Measurements from ENCODE around the gene ZNF33A. TPM values are rescaled to one million over a fixed set of nuclear protein-coding genes. Genes with fewer than 3 reads are reported as not detected.
"Not testable (repeated sequence)": the region's sequence is repeated elsewhere in the genome, so short reads cannot be mapped to it uniquely, and the experiment has no call there.

ZNF33A gene
- 10 to 100 TPM; 26.6 to 51.4 (median 39.0) TPM for polyA plus RNA-seq (ENCODE audit: insufficient read depth in 1 of 5, insufficient read length in 5 of 5, low replicate concordance in 1 of 5)
- long read RNA-seq, donor 1, full-length matches to known transcripts, result 7 of 7 reads
- long read RNA-seq, donor 1, partial matches to known transcripts, result 0 of 7 reads
- long read RNA-seq, donor 1, other reads (novel, unspliced or antisense), result 0 of 7 reads
- long read RNA-seq, donor 2, full-length matches to known transcripts, result 2 of 2 reads
- long read RNA-seq, donor 2, partial matches to known transcripts, result 0 of 2 reads
- long read RNA-seq, donor 2, other reads (novel, unspliced or antisense), result 0 of 2 reads
- long read RNA-seq, donor 3, full-length matches to known transcripts, result 3 of 3 reads
- long read RNA-seq, donor 3, partial matches to known transcripts, result 0 of 3 reads
- long read RNA-seq, donor 3, other reads (novel, unspliced or antisense), result 0 of 3 reads
- long read RNA-seq, donor 4, full-length matches to known transcripts, result 6 of 6 reads
- long read RNA-seq, donor 4, partial matches to known transcripts, result 0 of 6 reads
- long read RNA-seq, donor 4, other reads (novel, unspliced or antisense), result 0 of 6 reads
- long read RNA-seq, donor 5, full-length matches to known transcripts, result 8 of 8 reads
- long read RNA-seq, donor 5, partial matches to known transcripts, result 0 of 8 reads
- long read RNA-seq, donor 5, other reads (novel, unspliced or antisense), result 0 of 8 reads
- long read RNA-seq, donor 6, full-length matches to known transcripts, result 7 of 16 reads
- long read RNA-seq, donor 6, partial matches to known transcripts, result 9 of 16 reads
- long read RNA-seq, donor 6, other reads (novel, unspliced or antisense), result 0 of 16 reads
- long read RNA-seq, donor 7, full-length matches to known transcripts, result 11 of 11 reads
- long read RNA-seq, donor 7, partial matches to known transcripts, result 0 of 11 reads
- long read RNA-seq, donor 7, other reads (novel, unspliced or antisense), result 0 of 11 reads
- long read RNA-seq, donor 8, full-length matches to known transcripts, result 5 of 5 reads
- long read RNA-seq, donor 8, partial matches to known transcripts, result 0 of 5 reads
- long read RNA-seq, donor 8, other reads (novel, unspliced or antisense), result 0 of 5 reads

DNA sequence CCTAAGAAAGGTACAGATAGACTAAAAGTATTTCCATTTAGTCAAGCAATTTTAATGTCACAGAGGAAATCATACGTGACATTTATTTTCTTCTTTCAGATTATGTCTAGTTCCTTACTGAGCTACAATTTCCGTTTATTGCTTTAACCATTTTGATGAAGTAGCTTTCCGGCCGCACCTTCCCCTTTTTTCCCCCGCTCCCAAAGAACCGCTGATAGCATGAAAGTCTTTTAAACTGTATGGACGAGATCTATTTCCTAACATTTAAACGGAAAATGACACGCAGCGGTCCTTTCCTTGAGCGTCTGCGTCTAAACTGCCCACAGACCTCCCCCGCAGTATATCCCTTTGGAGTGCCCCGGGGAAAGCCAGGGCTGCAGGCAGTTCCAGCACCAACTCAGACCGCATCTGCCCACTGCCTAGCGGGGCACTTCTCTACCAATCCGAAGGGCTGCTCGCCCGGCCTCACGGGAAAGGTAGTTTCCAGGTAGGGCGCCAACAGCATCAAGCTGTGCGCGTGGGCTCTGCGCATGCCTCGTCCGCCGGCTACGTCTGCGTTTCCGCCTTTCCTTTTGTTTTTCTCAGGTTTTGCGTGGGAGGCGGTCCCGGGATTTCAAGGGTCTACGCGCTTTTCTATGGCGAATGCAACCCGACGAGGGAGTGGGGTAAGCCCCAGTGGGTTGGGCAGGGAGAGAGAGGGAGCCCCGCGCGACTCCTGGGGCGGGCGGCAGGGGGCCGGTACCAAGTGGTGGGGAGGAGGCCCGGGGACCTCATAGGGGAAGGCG lies at the start of gene ZNF33A:
Gene ZNF33A (plus strand): TSS at position 557 of the 785 bp plus-strand sequence. CDS start 1,667 bp downstream, outside the sequence.
- peak; percentile 88 to 90 for DNase-seq

DNA sequence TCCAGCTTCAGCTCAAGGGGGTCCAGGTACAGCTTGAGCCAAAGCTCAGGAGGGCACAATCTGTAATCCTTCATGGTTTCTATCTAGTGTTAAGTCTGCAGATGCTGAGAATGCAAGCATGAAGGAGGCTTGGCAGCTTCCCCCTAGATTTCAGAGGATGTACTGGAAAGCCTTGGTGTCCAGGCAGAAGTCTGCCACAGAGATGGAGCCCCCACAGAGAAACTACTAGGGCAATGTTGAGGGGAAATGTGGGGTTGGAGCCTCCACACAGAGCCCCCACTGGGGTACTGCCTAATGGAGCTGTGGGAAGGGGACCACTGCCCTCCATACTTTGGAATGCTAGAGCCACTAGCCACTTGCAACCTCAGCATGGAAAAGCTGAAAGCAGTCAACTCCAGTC lies 45.5 kb upstream of the ZNF33A start:
- no peak for DNase-seq

GRCh38 chr10:37972396-37972795 lies 38.1 kb upstream of the ZNF33A start:
- DNase-seq, result no peak

GRCh38 chr10:37975401-37975991 lies 35.0 kb upstream of the ZNF33A start:
- peak; percentile 4 to 31 for DNase-seq

DNA sequence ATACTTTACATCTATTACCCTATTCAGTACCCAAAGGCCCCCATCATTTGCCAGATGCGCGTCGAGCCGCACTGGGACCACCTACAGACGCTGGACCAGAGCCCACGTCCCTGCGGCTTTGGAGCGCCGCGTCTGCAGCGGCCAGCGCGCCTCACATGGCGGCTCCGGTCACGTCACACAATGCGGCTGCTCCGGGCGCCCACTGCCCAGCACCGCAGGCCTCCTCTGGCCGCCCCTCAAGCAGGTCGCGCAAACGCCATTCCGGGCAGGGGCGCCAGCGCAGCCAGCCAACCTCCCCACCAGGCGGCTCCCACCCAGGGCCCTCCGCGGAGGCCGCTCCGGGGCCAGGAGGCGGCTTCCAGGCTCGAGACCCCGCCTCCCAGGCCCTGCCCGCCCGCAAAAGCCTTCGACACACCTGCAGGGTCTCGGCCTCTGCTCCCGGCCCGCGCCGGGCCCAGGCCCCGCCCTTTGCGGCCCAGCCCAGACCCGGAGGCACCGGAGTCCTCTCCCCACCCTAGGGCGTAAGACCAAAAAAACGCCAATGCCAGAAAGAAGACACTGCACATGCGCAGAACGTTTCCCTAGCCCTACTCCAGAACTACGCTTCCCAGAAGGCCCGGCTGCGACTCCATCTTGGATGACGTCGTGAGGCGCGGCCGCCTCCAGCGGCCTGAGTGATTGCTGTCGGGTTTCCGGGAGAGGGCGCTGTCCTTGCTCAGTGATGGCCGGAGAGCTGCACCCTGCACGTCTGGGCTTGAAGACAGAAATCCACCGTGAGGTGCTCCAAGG lies 34.2 kb upstream of the ZNF33A start, which contains the start of gene ZNF25:
Gene ZNF25 (minus strand): TSS at position 557 of the 789 bp plus-strand sequence. CDS start 4,925 bp downstream, outside the sequence.
- peak; percentile 99 for DNase-seq

DNA sequence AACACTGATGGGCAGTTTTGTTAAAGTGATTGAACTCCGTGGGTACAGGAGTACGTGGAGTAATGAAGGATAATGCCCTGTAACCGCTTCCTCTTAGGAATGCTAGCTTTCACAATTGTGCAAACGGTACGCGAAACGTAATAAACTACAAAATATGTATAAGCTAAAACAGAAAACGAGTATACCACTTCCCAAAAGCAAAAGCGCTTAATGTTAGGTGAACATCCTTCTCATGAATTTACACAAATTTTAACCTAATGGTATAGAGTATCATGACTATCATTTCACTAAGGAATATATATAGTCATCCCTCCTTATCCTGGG lies 33.6 kb upstream of the ZNF33A start:
- no peak for DNase-seq

- no peak for DNase-seq
Measured at GRCh38 chr10:37991655-37992054, 18.8 kb upstream of the ZNF33A start.

DNA sequence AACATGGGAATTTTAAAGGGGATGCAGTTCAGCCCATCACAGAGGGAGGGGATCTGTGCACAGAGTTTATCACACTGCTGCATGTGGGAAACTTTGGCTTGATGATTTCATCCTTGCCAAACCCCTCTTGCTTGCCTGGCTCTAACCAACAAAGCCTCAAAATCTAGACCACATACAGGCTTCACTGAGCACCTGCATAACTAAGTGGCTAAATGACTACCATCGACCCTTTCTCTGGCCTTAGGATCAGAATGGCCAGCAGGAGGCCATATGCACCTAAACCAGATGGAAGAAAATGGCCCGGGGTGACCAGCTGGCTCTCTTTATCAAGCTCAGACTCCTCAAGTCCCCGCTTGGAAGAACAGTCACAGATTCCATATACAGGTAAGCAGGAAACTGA lies 18.4 kb upstream of the ZNF33A start:
- DNase-seq, result no peak

GRCh38 chr10:37998920-37999319 lies 11.6 kb upstream of the ZNF33A start:
- DNase-seq, result not testable (repeated sequence)

GRCh38 chr10:38000474-38000873 lies 10.0 kb upstream of the ZNF33A start:
- DNase-seq, result not testable (repeated sequence)

DNA sequence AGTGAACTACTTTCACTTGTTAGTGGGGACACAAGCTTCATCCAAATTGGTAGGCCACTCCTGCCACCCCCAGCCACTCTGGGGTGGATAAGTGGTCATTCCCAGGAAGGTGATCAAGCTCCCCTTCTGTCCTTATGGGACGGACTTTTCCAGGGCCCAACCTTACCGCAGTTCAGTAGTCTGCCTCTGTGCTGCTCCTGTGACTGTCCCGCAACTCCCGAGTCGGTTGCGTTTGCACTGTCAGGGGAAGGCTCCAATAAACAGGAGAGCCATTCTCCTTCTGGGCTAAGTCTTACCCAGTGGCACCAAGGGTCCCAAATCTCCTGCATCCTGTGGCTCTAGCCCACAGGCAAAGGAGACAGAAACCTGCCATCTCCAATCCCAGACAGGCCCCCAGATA lies 7.4 kb upstream of the ZNF33A start:
- DNase-seq, result no peak

DNA sequence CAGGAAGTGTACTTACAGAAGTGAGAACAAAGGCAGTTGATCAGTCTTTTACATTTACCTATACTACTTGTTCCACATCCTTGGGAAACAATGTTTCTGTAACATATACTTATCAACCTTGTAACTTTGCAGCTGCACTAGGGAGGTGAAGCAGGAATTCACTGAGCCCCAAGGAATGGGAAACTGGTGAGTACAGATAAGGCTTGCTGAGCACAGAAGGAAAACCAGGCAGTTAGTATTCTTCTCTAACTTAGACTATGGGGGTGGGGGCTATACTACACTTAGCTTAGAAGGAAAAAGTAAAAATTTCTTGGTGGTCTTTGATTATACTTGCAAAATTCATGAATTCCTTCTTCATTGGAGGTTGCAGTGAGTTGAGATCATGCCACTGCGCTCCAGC lies 6.9 kb upstream of the ZNF33A start:
- DNase-seq, result no peak

GRCh38 chr10:38007551-38007950 lies 2.9 kb upstream of the ZNF33A start:
- no peak for DNase-seq

- no peak for DNase-seq
Measured at GRCh38 chr10:38007991-38008390, 2.5 kb upstream of the ZNF33A start.

DNA sequence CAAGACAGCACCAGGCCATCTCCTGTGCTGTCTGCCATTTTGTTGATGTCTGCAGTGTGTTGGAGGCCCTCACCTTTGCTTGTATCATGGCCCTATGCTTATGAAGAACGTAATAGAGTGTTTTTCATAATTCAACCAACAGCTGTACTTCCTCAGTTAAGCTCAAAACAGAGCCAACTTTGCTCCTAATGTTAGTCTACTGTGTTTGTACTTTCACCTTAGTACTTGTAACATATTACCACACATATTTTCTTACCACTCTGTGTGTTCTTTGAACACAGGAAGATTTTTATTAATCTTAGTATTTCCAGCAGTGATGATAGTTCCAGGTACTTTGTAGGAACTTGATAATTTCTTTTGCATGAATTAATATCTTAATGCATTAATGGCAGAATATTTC lies 5.9 kb downstream of the ZNF33A start:
- no peak for DNase-seq

GRCh38 chr10:38019124-38019523 lies 8.6 kb downstream of the ZNF33A start:
- DNase-seq, result not testable (repeated sequence)

DNA sequence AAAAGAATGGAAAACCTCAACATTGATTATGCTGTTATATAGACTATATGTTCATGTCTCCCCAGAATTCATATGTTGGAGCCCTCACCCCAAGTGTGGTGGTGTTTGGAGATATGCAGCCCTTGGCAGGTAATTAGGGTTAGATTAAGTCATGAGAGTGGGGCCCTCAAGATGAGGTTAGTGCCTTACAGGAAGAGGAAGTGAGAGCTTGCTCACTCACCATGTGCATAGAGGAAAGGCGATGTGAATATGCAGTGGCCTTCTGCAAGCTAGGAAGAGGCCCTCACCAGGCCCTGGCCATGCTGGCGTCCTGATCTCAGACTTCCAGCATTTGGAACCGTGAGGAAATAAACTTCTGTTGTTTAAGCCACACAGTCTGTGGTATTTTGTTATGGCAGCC lies 14.8 kb downstream of the ZNF33A start:
- DNase-seq, result no peak

DNA sequence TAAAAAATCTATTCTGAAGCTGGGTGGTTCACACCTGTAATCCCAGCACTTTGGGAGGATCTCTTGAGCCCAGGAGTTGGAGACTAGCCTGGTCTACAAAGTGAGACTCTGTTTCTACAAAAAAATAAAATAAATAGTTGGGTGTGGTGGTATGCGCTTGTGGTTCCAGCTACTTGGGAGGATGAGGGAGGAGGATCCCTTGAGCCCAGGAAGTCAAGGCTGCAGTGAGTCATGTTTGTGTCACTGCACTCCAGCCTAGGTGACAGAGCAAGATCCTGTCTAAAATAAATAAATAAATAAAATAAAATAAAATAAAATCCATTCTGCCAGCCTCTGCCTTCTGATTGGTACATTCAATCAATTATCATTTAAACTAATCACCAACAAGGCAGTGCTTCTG lies 17.5 kb downstream of the ZNF33A start:
- no peak for DNase-seq

DNA sequence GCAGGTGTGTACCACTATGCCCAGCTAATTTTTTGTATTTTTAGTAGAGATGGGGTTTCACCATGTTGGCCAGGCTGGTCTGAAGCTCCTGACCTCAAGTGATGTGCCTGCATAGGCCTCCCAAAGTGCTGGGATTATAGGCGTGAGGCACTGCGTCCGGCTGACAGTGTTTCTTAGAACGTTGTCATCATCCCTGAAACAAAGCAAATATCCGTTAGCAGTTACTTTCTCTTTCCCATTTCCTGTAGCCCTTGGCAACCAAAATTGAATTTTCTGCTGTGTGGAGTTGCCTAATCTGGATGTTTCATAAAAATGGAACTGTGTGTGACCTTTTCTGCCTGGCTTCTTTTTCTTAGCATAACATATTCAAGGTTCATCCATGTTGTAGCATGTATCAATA lies 22.4 kb downstream of the ZNF33A start:
- DNase-seq, result no peak
